HTERT RPE-1 (cell line): ENCODE measurements around the gene PCDHB13.
"Not testable (repeated sequence)": the region's sequence is repeated elsewhere in the genome, so short reads cannot be mapped to it uniquely, and the experiment has no call there.

Experiments used
- in situ Hi-C: fragments of 300-500 bp; cut with MboI; formaldehyde crosslinking; loops from 4 replicates; pipeline ENCODE4 v1.14.3; 2020; ENCODE audit warnings: low sequenced_read_pairs

Gene PCDHB13

GRCh38 chr5:141213656-141214339 is at the start of gene PCDHB13:
Gene PCDHB13 (plus strand): TSS chr5:141213919. CDS start chr5:141214124, 205 bp downstream.
- in situ Hi-C loops, result not testable (repeated sequence)

GRCh38 chr5:141172381-141173204 is 41.1 kb upstream of the PCDHB13 start, which contains the start of gene PCDHB7:
Gene PCDHB7 (plus strand): TSS chr5:141172644. CDS start chr5:141172836, 192 bp downstream.
- in situ Hi-C loops, result no loop called here

- in situ Hi-C loops, result not testable (repeated sequence)
Observed at GRCh38 chr5:141174291-141175104, 39.2 kb upstream of the PCDHB13 start.

- in situ Hi-C loops, result no loop called here
Observed at GRCh38 chr5:141175933-141176332, 37.8 kb upstream of the PCDHB13 start.

- in situ Hi-C loops, result not testable (repeated sequence)
Observed at GRCh38 chr5:141177577-141178191, 36.0 kb upstream of the PCDHB13 start, which contains the start of gene PCDHB8. Gene PCDHB8 (plus strand): TSS chr5:141177790. CDS start chr5:141178035, 245 bp downstream.

- in situ Hi-C loops, result not testable (repeated sequence)
Observed at GRCh38 chr5:141179371-141179770, 34.3 kb upstream of the PCDHB13 start.

GRCh38 chr5:141179876-141180275 is 33.8 kb upstream of the PCDHB13 start:
- in situ Hi-C loops, result not testable (repeated sequence)

- in situ Hi-C loops, result no loop called here
Observed at GRCh38 chr5:141180313-141180712, 33.4 kb upstream of the PCDHB13 start.

- in situ Hi-C loops, result no loop called here
Observed at GRCh38 chr5:141182248-141182647, 31.5 kb upstream of the PCDHB13 start, which contains the start of gene PCDHB16. Gene PCDHB16 (plus strand): TSS chr5:141182387. CDS start chr5:141182560, 173 bp downstream.

- in situ Hi-C loops, result not testable (repeated sequence)
Observed at GRCh38 chr5:141184117-141184855, 29.4 kb upstream of the PCDHB13 start.

- in situ Hi-C loops, result no loop called here
Observed at GRCh38 chr5:141186897-141187512, 26.7 kb upstream of the PCDHB13 start, which contains the start of gene PCDHB9. Gene PCDHB9 (plus strand): TSS chr5:141187161. CDS start chr5:141187319, 158 bp downstream.

GRCh38 chr5:141188682-141189081 is 25.0 kb upstream of the PCDHB13 start:
- in situ Hi-C loops, result not testable (repeated sequence)

- in situ Hi-C loops, result not testable (repeated sequence)
Observed at GRCh38 chr5:141189131-141189530, 24.6 kb upstream of the PCDHB13 start.

- in situ Hi-C loops, result no loop called here
Observed at GRCh38 chr5:141192110-141192725, 21.5 kb upstream of the PCDHB13 start, which contains the start of gene PCDHB10. Gene PCDHB10 (plus strand): TSS chr5:141192353. CDS start chr5:141192553, 200 bp downstream.

- in situ Hi-C loops, result not testable (repeated sequence)
Observed at GRCh38 chr5:141194332-141194731, 19.4 kb upstream of the PCDHB13 start.

GRCh38 chr5:141196363-141196762 is 17.4 kb upstream of the PCDHB13 start:
- in situ Hi-C loops, result no loop called here

GRCh38 chr5:141199359-141200235 is 14.1 kb upstream of the PCDHB13 start, which contains the start of gene PCDHB11:
Gene PCDHB11 (plus strand): TSS chr5:141199627. CDS start chr5:141199775, 148 bp downstream.
- in situ Hi-C loops, result no loop called here
